22Rv1 (cell line): ENCODE measurements around the gene CUL9.

Source experiments
- H3K27ac ChIP-seq: fragments of 450-650 bp; 2 replicates; pipeline ENCODE4 v1.5.1; 2017
- ZFX ChIP-seq: fragments of 450-650 bp; IDR thresholded peaks from 2 replicates; pipeline ENCODE4 v1.6.1; 2017; ENCODE audit warnings: antibody characterized with exemption, borderline replicate concordance
- TF ChIP-seq, protein P1 (sequence below): fragments of 450-650 bp; IDR thresholded peaks from 2 replicates; pipeline ENCODE4 v1.5.1; 2017; ENCODE audit warnings: mild to moderate bottlenecking

The CUL9 gene

DNA sequence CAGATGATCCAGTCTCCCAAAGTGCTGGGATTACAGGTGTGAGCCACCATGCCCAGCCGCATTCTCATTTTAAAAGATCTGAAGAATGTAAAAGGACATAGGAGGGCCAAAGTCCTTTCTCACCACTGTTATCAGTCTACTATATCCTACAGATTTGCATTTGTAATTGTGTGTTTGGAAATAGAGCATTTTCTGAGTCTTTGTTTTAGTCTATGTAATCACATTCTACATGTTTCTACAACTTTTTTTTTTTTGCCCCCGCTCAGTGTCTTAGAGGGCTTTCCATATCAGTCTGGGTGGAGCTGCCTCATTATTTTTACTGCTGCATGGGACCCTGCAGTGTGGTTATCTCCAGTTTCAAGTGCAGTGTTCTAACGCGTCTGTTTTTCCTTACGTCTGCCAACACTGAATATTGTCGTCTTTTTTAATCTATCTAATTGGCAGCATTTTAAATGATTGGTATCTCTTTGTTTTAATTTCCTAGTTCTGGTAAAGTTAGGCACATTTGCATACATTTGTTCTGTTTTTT lies 7.8 kb downstream of the CUL9 start:
- TF ChIP-seq ZFX: no peak
- TF ChIP-seq, protein P1, sequence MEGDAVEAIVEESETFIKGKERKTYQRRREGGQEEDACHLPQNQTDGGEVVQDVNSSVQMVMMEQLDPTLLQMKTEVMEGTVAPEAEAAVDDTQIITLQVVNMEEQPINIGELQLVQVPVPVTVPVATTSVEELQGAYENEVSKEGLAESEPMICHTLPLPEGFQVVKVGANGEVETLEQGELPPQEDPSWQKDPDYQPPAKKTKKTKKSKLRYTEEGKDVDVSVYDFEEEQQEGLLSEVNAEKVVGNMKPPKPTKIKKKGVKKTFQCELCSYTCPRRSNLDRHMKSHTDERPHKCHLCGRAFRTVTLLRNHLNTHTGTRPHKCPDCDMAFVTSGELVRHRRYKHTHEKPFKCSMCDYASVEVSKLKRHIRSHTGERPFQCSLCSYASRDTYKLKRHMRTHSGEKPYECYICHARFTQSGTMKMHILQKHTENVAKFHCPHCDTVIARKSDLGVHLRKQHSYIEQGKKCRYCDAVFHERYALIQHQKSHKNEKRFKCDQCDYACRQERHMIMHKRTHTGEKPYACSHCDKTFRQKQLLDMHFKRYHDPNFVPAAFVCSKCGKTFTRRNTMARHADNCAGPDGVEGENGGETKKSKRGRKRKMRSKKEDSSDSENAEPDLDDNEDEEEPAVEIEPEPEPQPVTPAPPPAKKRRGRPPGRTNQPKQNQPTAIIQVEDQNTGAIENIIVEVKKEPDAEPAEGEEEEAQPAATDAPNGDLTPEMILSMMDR: no peak
- H3K27ac ChIP-seq: no peak overlapping the region

GRCh38 chr6:43192911-43193310 lies 10.9 kb downstream of the CUL9 start:
- no peak overlapping the region for H3K27ac ChIP-seq
- no peak for TF ChIP-seq ZFX
- TF ChIP-seq, protein P1: no peak

DNA sequence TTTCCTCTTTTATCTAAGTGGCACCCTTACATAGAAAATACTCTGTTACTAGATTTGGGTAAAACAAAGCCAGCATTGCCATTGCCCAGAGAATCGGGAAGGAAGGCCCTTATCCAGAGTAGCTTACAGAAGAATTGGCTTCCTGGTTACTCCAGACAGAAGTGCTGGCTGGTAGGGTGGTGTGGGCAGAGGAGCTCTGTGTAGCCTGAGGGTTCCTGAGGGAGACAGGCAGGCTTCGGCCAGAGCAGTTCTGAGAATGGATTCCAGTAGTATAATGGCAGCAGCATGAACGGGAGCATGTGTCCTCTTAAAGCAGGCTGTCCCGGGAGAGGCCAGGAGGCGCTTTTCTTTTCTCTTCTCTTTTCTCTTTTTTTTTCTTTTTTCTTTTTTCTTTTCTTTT lies 11.9 kb downstream of the CUL9 start:
- TF ChIP-seq ZFX: no peak
- TF ChIP-seq, protein P1: no peak
- no peak overlapping the region for H3K27ac ChIP-seq

GRCh38 chr6:43196337-43196736 lies 14.3 kb downstream of the CUL9 start:
- H3K27ac ChIP-seq: no peak overlapping the region
- no peak for TF ChIP-seq ZFX
- TF ChIP-seq, protein P1: no peak

DNA sequence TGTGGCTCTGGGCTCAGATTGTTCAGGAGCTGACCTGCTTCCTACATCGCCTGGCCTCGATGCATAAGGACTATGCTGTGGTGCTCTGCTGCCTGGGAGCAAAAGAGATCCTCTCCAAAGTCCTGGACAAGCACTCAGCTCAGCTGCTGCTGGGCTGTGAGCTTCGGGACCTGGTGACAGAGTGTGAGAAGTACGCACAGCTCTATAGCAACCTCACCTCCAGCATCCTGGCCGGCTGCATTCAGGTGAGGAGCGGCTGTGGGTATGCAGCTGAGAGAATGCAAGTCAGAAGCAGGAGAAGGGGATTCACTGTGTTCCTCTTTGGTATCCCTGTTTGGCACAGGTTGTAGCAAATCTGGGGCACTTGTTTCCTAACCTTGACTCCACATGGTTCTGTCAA lies 17.9 kb downstream of the CUL9 start:
- H3K27ac ChIP-seq: no peak overlapping the region
- no peak for TF ChIP-seq ZFX
- TF ChIP-seq, protein P1: no peak

- no peak overlapping the region for H3K27ac ChIP-seq
- TF ChIP-seq, protein P1: no peak
- TF ChIP-seq ZFX: no peak
Measured at GRCh38 chr6:43200541-43200940, 18.5 kb downstream of the CUL9 start.

DNA sequence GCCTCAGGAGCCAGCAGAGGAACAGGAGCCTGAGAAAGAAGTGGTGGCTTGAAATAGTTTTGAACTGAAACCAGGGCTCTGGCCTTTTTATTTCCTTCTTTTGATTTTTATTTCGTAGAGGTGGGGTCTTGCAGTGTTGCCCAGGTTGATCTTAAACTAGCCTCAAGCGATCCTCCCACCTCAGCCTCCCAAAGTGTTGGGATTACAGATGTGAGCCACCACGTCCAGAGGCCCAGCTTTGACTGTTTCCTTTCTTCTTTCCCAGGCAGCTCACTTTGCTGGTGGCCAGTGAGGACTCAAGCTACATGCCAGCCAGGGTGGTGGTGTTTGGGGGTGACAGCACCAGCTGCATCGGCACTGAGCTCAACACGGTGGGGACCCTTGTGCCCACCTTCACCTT lies 20.5 kb downstream of the CUL9 start:
- H3K27ac ChIP-seq: no peak overlapping the region
- TF ChIP-seq, protein P1: no peak
- TF ChIP-seq ZFX: no peak
